Left kidney (tissue), 2 donors: ENCODE data around the gene SSTR3. TPM values are rescaled to one million over a fixed set of nuclear protein-coding genes. Genes with fewer than 3 reads are reported as not detected.
"Not testable (repeated sequence)": the region's sequence is repeated elsewhere in the genome, so short reads cannot be mapped to it uniquely, and the experiment has no call there.

ENCODE experiments used
- DNase-seq: peaks from one replicate; pipeline ENCODE4 v3.0.0-alpha.2; 2013
- polyA plus RNA-seq: library from polyadenylated mRNA; unstranded; fragments of 120-200 nt; gene quantifications from one replicate; pipeline ENCODE4 v1.2.1, GENCODE V29; 2013; ENCODE audit not compliant: insufficient read length

The SSTR3 gene
- polyA plus RNA-seq, 1 donor, result 0.75 TPM

- DNase-seq, result no peak
These were observed 30.0 kb downstream of the SSTR3 start for GRCh38 chr22:37182101-37182948.

GRCh38 chr22:37181681-37182080, 30.6 kb downstream of the SSTR3 start:
- DNase-seq, result no peak

- DNase-seq, result no peak
These were observed 31.6 kb downstream of the SSTR3 start for GRCh38 chr22:37180531-37181231.

- DNase-seq, result no peak
These were observed 32.5 kb downstream of the SSTR3 start for GRCh38 chr22:37179622-37180420.

GRCh38 chr22:37179126-37179470, 33.2 kb downstream of the SSTR3 start:
- no peak for DNase-seq

GRCh38 chr22:37178350-37179125, 33.7 kb downstream of the SSTR3 start:
- no peak for DNase-seq

- no peak for DNase-seq
These were observed 34.5 kb downstream of the SSTR3 start for GRCh38 chr22:37177755-37178154.

- no peak for DNase-seq
These were observed 35.1 kb downstream of the SSTR3 start for GRCh38 chr22:37177221-37177620.

GRCh38 chr22:37176464-37177061, 35.7 kb downstream of the SSTR3 start:
- peak; percentile 69 for DNase-seq

GRCh38 chr22:37175414-37176281, 36.6 kb downstream of the SSTR3 start:
- DNase-seq, result no peak

- DNase-seq, result no peak
These were observed 37.3 kb downstream of the SSTR3 start for GRCh38 chr22:37174964-37175363.

GRCh38 chr22:37173709-37174108, 38.6 kb downstream of the SSTR3 start:
- DNase-seq, result no peak

- DNase-seq, result no peak
These were observed 39.7 kb downstream of the SSTR3 start for GRCh38 chr22:37172266-37173245.

- DNase-seq, result no peak
These were observed 40.6 kb downstream of the SSTR3 start for GRCh38 chr22:37171662-37172061.

- DNase-seq, result not testable (repeated sequence)
These were observed 41.4 kb downstream of the SSTR3 start for GRCh38 chr22:37170689-37171405.

GRCh38 chr22:37169947-37170688, 42.2 kb downstream of the SSTR3 start:
- DNase-seq, result no peak

- DNase-seq, result no peak
These were observed 42.9 kb downstream of the SSTR3 start for GRCh38 chr22:37169406-37169805.
